GM12878 (cell line): ENCODE measurements around the gene ARRB2. TPM values are rescaled to one million over a fixed set of nuclear protein-coding genes. Genes with fewer than 3 reads are reported as not detected.

Source experiments
- BRCA1 ChIP-seq: IDR thresholded peaks from 2 replicates; pipeline ENCODE4 v1.6.1; 2011; ENCODE audit warnings: low read depth, low read length, improper control_type of control experiment
- CUX1 ChIP-seq: IDR thresholded peaks from 2 replicates; pipeline ENCODE4 v1.6.1; 2012; ENCODE audit warnings: improper control_type of control experiment, low read depth, low read length; ENCODE audit not compliant: insufficient replicate concordance
- EED ChIP-seq: sonication (generic); IDR thresholded peaks from 2 replicates; pipeline ENCODE4 v1.6.1; 2016; ENCODE audit warnings: antibody characterized with exemption, low read depth
- ESRRA ChIP-seq: IDR thresholded peaks from 2 replicates; pipeline ENCODE4 v1.6.1; 2012; ENCODE audit warnings: mild to moderate bottlenecking, low read length, improper control_type of control experiment
- HDAC2 ChIP-seq: fragments of 200-600 bp; sonication (generic); IDR thresholded peaks from 2 replicates; pipeline ENCODE4 v1.6.1; 2017
- IKZF1 ChIP-seq: fragments of 450-650 bp; conservative IDR thresholded peaks from 2 replicates; pipeline ENCODE4 v1.6.1; 2017; ENCODE audit warnings: antibody characterized with exemption, mild to moderate bottlenecking
- IRF3 ChIP-seq: fragments of 450-650 bp; IDR thresholded peaks from 2 replicates; pipeline ENCODE4 v1.6.1; 2014; ENCODE audit warnings: mild to moderate bottlenecking
- LARP7 ChIP-seq: fragments of 450-650 bp; IDR thresholded peaks from 2 replicates; pipeline ENCODE4 v1.6.1; 2017; ENCODE audit warnings: mild to moderate bottlenecking
- MEF2B ChIP-seq: fragments of 450-650 bp; IDR thresholded peaks from 2 replicates; pipeline ENCODE4 v1.6.1; 2018; ENCODE audit warnings: mild to moderate bottlenecking, moderate library complexity; ENCODE audit not compliant: partially characterized antibody, poor library complexity, severe bottlenecking
- MYC ChIP-seq: IDR thresholded peaks from 2 replicates; pipeline ENCODE4 v1.6.1; 2011; ENCODE audit warnings: mild to moderate bottlenecking, low read length, moderate library complexity, inconsistent platforms; ENCODE audit not compliant: insufficient read depth, insufficient replicate concordance, insufficient read length, severe bottlenecking
- NFXL1 ChIP-seq: fragments of 450-650 bp; IDR thresholded peaks from 2 replicates; pipeline ENCODE4 v1.6.1; 2017; ENCODE audit warnings: antibody characterized with exemption, mild to moderate bottlenecking, borderline replicate concordance
- NFYA ChIP-seq: IDR thresholded peaks from 2 replicates; pipeline ENCODE4 v1.6.1; 2011; ENCODE audit warnings: low read depth, mild to moderate bottlenecking, low read length, improper control_type of control experiment, borderline replicate concordance
- RAD51 ChIP-seq: fragments of 450-650 bp; IDR thresholded peaks from 2 replicates; pipeline ENCODE4 v1.6.1; 2016; ENCODE audit warnings: moderate library complexity, mild to moderate bottlenecking, inconsistent platforms
- RUNX3 ChIP-seq: IDR thresholded peaks from 2 replicates; pipeline ENCODE4 v1.6.1; 2012; ENCODE audit warnings: low read length, inconsistent platforms
- SMAD5 ChIP-seq: IDR thresholded peaks from 2 replicates; pipeline ENCODE4 v1.6.1; 2016; ENCODE audit warnings: antibody characterized with exemption, low read depth
- SMARCA5 ChIP-seq: fragments of 450-650 bp; IDR thresholded peaks from 2 replicates; pipeline ENCODE4 v1.6.1; 2017; ENCODE audit warnings: mild to moderate bottlenecking
- SPI1 ChIP-seq: IDR thresholded peaks from 2 replicates; pipeline ENCODE4 v1.6.1; 2011; ENCODE audit warnings: low read depth, mild to moderate bottlenecking, low read length, moderate library complexity, borderline replicate concordance; ENCODE audit not compliant: insufficient read depth
- SUPT20H ChIP-seq: IDR thresholded peaks from 2 replicates; pipeline ENCODE4 v1.6.1; 2011; ENCODE audit warnings: low read depth, mild to moderate bottlenecking, low read length, moderate library complexity, borderline replicate concordance; ENCODE audit not compliant: control insufficient read depth
- TCF3 ChIP-seq: IDR thresholded peaks from 2 replicates; pipeline ENCODE4 v1.6.1; 2012; ENCODE audit warnings: low read depth, mild to moderate bottlenecking, low read length, borderline replicate concordance; ENCODE audit not compliant: insufficient read depth
- ZSCAN29 ChIP-seq: fragments of 450-650 bp; IDR thresholded peaks from 2 replicates; pipeline ENCODE4 v1.6.1; 2017; ENCODE audit warnings: mild to moderate bottlenecking, moderate library complexity
- ZZZ3 ChIP-seq: IDR thresholded peaks from 2 replicates; pipeline ENCODE4 v1.6.1; 2011; ENCODE audit warnings: low read depth; ENCODE audit not compliant: control insufficient read depth, insufficient read length
- polyA plus RNA-seq, 11 experiments: library from polyadenylated mRNA; depleted of rRNA in 4 of 11; unstranded in 6 of 11; stranded (reverse) in 5 of 11; fragments of >200 nt; fragmentation: Nextera tagmentation in 4 of 11; fragmentation: Illumina TruSeq in 1 of 11; extraction: Ambion mirVana in 4 of 11; extraction: Trizol in 1 of 11; gene quantifications; 1 replicate in 1 of 11; 2 replicates in 10 of 11; pipeline versions ENCODE4 v1.2.1 to v1.2.3, GENCODE V29; 2011 to 2016; ENCODE audit warnings: inconsistent platforms in 2 of 11, missing spikeins in 2 of 11, low read depth in 1 of 11
- total RNA-seq, 4 experiments: library from RNA; depleted of rRNA in 3 of 4; stranded (reverse); fragments of >200 nt in 3 of 4; fragmentation: Illumina TruSeq in 1 of 4; extraction: Trizol in 1 of 4; gene quantifications; 2 replicates each; pipeline versions ENCODE4 v1.2.1 to v1.2.3, GENCODE V29; 2013 to 2021
- TF ChIP-seq, protein P1 (sequence below): fragments of 450-650 bp; IDR thresholded peaks from 2 replicates; pipeline ENCODE4 v1.6.1; 2016; ENCODE audit warnings: mild to moderate bottlenecking, moderate library complexity, borderline replicate concordance

Gene ARRB2
- total and polyA plus RNA-seq, 10 of the 15 experiments (the other 5 are each of a cell fraction or from before 2014, with no cell fraction given) = 6.5 to 75.2 (median 43.1) TPM

DNA sequence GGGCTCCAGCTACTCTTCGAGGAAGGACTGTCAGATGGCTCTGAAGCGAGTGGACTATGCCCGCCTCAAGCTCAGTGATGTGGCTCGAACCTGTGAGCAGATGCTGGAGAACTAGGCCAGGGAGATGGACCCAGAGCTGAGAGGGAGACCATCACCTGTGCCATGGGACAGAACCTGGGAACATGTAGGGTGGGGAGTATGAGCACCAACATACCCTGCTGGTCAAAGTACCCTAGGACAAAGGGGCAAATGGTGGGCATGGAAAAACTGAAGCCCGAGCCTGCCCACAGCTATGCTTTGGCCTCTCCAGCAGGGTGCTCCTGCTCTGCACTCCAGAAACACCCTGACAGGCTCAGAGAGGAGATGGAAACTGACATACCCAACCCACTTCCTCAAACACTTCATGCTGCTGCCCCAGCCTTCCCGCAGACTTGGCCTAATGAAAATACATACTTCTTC, 22.7 kb downstream of the ARRB2 start (continued):
- TF ChIP-seq TCF3 (no peak), CUX1 (no peak), SMAD5 (no peak), RUNX3 (peak; percentile 56; the same call in 1 of the 2 replicates), MYC (no peak), SPI1 (peak; percentile 96), BRCA1 (no peak), LARP7 (0 out of 2 replicates have a peak, but pooled peaks have one; percentile 59), IKZF1 (peak; percentile 59), NFXL1 (no peak), NFYA (no peak), MEF2B (no peak), SUPT20H (no peak), SMARCA5 (no peak), IRF3 (no peak), EED (peak; percentile 64), RAD51 (no peak), HDAC2 (no peak), ZZZ3 (no peak), ESRRA (no peak), ZSCAN29 (no peak)
- TF ChIP-seq, protein P1, sequence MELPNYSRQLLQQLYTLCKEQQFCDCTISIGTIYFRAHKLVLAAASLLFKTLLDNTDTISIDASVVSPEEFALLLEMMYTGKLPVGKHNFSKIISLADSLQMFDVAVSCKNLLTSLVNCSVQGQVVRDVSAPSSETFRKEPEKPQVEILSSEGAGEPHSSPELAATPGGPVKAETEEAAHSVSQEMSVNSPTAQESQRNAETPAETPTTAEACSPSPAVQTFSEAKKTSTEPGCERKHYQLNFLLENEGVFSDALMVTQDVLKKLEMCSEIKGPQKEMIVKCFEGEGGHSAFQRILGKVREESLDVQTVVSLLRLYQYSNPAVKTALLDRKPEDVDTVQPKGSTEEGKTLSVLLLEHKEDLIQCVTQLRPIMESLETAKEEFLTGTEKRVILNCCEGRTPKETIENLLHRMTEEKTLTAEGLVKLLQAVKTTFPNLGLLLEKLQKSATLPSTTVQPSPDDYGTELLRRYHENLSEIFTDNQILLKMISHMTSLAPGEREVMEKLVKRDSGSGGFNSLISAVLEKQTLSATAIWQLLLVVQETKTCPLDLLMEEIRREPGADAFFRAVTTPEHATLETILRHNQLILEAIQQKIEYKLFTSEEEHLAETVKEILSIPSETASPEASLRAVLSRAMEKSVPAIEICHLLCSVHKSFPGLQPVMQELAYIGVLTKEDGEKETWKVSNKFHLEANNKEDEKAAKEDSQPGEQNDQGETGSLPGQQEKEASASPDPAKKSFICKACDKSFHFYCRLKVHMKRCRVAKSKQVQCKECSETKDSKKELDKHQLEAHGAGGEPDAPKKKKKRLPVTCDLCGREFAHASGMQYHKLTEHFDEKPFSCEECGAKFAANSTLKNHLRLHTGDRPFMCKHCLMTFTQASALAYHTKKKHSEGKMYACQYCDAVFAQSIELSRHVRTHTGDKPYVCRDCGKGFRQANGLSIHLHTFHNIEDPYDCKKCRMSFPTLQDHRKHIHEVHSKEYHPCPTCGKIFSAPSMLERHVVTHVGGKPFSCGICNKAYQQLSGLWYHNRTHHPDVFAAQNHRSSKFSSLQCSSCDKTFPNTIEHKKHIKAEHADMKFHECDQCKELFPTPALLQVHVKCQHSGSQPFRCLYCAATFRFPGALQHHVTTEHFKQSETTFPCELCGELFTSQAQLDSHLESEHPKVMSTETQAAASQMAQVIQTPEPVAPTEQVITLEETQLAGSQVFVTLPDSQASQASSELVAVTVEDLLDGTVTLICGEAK = no peak
